HL-60 (cell line): ENCODE measurements around the gene PTPRN2.

ENCODE experiments used
- CTCF ChIP-seq: IDR thresholded peaks from one replicate; pipeline ENCODE4 v1.5.1; 2011; ENCODE audit warnings: low read length, control low read depth, inconsistent platforms; ENCODE audit not compliant: insufficient read depth
- SPI1 ChIP-seq: IDR thresholded peaks from 2 replicates; pipeline ENCODE4 v1.6.1; 2012; ENCODE audit warnings: low read depth, mild to moderate bottlenecking, borderline replicate concordance

GRCh38 chr7:158374146-158374545 is 213.5 kb downstream of the PTPRN2 start:
- TF ChIP-seq SPI1, result no peak
- no peak for TF ChIP-seq CTCF
